ENCODE results near the gene FADS1. TPM values are rescaled to one million over a fixed set of nuclear protein-coding genes. Genes with fewer than 3 reads are reported as not detected.
A peak's percentile ranks its signal among the peaks of the same experiment; 100 is the strongest.

The FADS1 gene
- total RNA-seq = 36.3 TPM
- long read RNA-seq, full-length matches to known transcripts = 217 of 269 reads
- long read RNA-seq, partial matches to known transcripts = 21 of 269 reads
- long read RNA-seq, other reads (novel, unspliced or antisense) = 31 of 269 reads

DNA sequence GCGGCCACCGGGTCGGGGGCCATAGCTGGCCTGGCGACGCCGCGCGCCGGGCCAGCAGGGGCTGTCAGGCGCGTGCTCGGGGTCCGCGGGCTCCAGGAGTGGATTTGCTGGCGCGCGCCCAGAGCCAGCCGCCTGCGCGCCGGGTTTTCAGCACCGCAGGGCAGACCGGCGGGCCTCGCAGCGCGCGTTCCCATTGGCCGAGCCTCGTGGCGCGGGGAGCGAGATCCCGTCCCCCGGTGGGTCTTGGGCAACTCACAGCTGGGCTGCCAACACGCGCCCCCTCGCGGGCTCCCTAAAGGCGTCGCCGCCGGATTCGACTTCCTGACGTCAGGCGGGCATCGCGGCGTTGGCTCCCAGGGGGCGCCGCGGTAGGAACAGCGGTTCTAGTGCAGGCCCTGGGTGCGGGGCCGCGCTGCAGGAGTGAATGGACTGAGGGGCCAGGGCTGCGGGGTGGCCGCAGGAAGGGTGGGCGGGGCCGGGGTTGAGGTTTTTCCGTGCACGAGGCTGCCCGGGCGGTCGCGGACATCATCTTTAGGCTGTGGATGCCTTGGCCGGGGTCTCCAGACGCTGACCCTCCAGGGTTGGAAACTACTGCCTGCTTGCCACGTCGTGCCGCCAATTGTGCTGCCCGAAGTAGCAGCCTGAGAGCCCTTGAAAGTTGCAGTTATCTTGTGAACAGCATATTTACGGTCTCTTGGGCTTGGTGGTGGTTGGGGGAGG, at the start of gene FADS1:
TSS of gene FADS1 (minus strand) at position 268 of the 720 bp plus-strand sequence. CDS start at position 194, 74 bp downstream.
- peak; percentile 96 for DNase-seq (ENCODE audit: low spot score)

DNA sequence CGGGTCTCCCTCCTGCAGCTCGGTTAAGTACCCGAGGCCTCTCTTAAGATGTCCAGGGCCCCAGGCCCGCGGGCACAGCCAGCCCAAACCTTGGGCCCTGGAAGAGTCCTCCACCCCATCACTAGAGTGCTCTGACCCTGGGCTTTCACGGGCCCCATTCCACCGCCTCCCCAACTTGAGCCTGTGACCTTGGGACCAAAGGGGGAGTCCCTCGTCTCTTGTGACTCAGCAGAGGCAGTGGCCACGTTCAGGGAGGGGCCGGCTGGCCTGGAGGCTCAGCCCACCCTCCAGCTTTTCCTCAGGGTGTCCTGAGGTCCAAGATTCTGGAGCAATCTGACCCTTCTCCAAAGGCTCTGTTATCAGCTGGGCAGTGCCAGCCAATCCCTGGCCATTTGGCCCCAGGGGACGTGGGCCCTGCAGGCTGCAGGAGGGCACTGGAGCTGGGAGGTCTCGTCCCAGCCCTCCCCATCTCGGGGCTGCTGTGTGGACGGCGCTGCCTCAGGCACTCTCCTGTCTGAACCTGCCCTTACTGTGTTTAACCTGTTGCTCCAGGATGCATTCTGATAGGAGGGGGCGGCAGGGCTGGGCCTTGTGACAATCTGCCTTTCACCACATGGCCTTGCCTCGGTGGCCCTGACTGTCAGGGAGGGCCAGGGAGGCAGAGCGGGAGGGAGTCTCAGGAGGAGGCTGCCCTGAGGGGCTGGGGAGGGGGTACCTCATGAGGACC, 49.6 kb upstream of the FADS1 start:
- no peak for DNase-seq (ENCODE audit: low spot score)

DNA sequence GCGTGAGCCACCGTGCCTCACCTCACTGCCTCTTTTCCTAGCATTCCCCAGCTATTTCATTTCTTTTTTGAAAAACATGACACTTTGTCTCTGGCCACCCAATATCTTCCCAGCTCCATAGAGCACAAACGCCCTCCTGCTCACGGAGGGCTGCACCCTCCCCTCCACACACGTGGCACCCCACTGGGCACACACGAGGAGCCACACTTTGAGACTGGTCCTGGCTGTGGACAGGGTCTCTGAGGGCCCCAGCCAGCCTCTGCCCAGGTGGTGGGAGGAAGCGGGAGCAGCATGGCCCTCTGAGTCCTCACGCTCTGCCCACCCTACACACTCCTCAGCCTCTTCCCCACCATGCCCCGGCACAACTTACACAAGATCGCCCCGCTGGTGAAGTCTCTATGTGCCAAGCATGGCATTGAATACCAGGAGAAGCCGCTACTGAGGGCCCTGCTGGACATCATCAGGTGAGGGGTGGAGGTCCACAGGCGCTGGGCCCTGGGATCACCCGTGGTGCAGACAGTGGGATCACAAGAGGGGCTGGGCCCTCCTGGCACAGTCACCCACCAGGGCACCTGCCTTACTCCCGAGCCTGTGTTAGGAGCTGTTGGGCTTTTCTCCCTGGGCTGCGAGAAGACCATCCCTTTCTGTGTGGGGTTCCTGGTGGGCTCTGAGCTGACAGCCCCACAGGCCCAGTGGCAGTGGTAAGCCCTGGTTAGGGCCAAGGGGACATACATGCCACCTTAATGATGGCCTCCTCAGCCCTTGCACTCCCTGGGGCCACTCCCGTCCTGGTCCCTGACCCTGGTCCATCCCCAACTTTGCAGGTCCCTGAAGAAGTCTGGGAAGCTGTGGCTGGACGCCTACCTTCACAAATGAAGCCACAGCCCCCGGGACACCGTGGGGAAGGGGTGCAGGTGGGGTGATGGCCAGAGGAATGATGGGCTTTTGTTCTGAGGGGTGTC, 48.3 kb upstream of the FADS1 start:
- DNase-seq (ENCODE audit: low spot score) = no peak

DNA sequence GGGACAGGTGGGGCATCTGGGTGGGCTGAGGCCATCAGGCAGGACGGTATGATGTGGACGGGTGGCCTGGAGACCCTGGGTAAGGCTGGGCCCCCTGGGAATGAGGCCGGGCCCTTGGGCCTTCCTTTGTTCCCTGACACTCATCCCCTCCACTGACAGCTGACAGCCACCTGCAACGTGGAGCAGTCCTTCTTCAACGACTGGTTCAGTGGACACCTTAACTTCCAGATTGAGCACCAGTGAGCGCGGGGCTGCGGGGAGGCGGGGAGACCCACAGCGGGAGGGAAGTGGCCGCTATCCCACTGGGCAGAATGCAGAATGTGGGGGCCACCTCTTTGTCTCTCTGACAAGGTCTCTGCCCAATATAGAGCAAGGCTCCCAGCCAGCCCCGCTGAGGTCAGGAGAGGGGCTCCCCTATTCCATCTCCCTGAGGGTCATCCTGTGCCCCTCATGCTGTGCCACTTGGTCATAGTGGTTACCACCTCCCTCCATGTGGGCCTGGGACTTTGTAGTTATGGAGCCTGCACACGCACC, 46.8 kb upstream of the FADS1 start:
- DNase-seq (ENCODE audit: low spot score) = no peak

DNA sequence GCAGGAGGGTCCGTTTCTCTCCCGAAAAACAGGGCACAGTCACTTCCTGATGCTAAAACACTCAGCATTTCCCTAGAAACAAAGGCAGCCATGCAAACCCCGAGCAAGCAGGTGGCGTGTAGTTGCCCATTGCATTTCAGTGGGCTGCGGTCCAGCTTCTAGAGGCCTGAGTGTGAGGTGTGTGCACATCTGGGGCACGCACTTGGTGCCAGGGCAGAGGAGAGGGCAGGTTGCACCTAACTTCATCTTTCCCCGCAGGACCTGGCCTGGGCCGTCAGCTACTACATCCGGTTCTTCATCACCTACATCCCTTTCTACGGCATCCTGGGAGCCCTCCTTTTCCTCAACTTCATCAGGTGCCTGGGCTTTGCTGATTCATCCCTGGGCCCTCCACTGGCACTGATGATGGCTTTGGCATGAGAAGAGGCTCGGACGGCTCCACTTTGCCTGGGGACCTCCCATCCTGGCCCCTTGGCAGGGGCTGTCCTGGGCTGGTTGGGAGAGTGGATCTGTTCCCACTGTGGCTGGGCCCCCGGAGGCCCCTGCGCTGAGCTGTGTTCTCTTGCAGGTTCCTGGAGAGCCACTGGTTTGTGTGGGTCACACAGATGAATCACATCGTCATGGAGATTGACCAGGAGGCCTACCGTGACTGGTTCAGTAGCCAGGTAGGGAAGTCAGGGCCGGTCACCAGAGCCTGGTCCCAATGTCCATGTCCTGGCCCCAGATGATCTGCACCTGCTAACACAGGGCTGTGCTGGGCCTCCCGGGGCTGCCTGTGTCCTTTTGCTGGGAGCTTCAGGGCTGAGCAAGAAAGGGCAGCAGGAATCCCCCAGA, 46.1 kb upstream of the FADS1 start:
- DNase-seq (ENCODE audit: low spot score) = no peak

DNA sequence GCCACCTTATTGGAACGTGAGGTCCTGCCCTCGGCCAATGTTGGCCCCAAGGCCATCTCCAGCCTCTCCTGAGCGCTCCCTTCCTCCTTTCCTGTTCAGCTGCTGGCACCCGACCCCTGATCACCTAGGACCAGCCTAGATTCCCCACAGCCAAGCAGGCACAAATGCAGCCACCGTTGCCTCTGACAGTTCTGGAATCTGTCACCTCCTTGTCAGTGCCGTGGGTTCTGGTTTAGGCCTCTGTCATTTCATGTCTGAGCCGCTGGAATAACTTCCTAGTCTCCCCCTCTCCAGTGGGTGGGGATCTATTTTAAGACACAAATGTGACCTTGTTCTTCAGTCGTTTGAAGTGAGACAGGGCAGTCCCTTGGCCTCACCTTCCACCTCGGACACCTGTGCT, 44.8 kb upstream of the FADS1 start:
- DNase-seq (ENCODE audit: low spot score) = no peak

DNA sequence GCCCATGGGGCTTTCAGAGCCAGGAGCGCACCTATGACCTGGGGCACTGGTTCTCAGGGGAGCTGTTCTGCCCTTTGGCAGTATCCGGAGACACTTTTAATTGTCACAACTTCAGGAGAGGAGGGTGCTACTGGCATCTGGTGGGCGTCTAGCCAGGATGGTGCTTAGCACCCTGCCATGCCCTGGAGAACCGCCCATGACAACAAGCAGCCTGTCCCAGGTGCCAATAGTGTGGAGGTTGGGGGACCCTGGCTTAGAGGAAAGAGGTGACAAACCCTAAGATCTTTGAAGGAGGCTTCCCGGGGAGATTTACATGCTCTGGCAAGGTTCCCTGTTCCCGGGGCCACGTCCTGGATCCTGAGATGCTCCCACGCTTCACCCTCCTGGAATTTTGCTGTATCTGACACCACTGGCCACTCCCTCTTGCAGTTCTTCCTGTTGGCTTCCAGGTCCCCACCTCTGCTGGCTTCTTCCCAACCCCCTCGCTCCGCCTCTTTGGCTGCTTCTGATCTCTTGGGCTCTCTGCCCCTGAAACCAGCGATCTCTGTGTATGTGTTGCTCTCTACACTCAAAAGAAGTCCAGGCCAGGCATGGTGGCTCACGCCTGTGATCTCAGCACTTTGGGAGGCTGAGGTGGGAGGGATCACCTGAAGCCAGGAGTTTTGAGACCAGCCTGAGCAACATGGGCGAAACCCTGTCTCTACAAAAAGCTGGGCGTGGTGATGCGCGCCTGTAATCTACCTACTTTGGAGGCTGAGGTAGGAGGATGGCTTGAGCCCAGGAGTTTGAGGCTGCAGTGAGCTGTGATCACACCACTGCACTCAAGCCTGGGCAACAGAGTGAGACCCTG, 43.5 kb upstream of the FADS1 start:
- no peak for DNase-seq (ENCODE audit: low spot score)

DNA sequence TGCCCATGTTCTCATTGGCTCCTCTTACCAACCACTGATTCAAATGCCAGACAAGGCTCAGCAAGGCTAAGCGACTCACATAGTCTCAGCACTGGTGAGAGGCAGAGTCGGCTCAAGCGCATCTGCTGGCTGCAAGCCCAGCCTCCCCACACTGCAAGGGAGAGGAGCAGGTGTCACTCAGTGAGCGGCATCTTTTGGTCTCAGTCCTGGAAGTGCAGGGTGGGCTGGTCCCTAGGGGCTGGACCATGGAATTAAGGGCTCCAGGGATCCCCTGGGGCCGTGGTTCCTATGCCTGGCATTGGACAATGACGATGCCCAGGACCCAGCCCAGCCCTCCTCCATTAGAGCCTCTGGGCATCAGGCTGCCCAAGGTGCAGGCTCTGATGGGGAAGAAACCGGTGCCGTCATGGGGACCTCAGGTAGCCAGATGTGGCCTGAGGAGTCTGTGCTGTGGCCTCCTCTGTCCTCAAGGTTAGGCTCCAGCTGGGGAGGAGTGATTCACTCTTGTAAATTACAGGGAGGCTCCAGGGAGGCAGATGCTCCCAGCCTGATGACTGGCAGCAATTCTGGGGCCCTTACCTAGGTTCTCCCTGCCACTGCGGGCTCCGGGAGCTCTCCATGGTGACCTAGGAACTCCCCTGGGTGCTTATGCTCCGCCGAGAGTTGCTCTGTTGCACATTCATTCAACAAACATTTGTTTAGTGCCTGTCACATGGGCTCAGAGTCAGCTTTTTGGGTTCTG, 39.3 kb upstream of the FADS1 start:
- no peak for DNase-seq (ENCODE audit: low spot score)

DNA sequence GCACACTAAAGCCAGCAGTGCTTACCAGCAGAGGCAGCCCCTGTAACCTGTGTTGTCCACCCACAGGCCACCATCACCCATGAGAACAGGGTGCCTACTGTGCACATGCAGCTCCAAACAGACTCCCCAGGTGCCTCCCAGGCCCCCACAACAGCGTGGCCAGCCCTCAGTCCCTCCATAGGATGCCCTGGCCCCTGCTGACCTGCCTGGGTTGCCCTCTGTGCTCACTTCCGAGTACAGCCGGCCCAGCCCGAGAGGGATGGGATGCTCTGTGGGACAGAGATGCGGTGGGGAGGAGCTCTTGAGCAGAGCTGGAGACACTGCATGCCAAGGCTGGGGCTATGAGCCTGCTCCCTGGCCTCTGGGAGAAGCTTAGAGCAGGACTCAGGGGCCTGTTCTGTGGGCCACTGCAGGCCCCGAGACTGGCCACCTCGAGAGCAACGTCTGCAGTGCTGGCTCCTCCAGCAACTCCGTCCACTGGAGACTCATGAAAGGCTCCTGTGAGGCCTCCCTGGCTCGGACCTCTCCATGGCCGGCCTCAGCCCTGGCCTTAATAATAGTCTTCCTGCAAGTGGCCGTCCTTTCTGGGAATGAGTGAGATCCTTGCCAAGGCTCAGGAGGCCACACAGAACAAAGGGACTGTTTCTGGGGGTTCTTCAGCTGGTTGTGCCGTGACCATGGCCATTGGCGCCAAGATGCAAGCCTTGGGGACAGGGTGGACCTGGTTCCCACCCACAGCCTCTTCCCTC, 38.3 kb upstream of the FADS1 start:
- DNase-seq (ENCODE audit: low spot score) = no peak

DNA sequence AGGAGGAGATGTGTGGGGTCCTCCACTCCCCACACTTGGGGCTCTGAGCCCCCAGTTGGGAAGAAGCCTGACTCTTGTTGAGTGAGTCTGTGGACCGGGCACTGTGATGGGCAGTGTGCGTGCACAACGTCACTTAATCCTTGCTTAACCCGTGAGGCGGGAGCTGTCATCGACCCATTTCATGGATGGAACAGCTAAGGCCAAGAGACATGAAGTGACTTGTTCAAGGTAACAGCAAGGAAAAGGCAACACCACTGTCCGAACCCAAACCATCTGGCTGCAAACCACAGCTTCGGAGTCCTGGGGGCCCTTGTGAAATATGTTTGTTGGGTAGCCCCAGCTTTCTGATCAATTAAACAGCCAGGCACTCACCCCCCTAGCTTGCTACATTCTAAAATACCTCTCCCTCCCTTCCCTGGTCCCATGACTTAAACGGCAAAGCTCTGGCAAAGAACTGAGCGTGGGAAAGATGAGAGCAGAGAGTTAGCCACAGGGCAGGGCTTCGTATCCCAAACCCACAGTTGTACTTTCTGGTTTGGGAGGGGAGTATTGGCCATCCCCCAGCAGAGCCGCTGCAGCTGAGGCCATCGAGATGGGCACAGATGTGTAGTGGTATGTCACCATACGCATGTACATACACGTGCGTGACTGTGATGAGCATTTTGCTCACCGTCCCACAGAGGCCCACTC, 37.5 kb upstream of the FADS1 start:
- DNase-seq (ENCODE audit: low spot score) = no peak

DNA sequence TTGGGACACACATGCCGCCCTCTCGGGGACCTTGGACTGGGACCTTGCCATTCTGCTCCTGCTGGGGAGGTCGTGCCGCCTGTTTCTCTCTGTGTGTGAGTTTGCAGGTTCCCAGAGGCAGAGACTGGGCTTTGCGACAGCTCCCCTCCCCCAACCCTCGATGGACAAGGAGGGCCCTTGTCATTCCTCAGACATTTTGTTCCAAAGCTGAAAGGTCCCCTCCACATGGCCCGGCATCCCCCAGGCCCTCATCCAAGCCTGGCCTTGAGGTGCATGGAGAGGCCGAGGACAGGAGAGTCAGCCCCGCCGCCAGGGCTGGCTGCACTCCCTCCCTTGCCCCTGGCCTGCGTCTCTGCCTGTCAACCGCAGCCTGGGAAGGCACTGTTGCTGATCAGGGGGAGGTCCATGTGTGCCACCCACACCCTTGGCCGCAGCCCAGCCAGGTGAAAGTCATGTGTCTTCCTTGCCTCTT, 36.9 kb upstream of the FADS1 start:
- no peak for DNase-seq (ENCODE audit: low spot score)

DNA sequence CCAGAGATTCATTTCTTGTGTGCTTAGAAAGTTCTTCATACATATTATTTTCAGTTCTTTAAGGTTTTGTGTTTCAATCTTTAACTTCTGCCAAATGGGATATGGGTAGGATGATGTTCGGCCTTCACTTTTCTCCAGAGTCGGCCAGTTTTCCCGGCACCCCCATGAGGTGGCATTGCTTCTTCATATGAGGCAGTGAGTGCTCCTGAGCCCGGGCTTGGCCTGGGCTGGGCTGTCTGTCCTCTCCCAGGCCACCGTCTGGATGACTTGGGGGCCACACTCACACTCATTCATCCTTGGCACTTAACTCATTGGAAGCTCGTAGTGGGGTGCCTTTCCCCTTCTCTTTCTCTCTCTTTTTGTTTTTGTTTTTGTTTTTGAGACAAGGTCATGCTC, 35.1 kb upstream of the FADS1 start:
- no peak for DNase-seq (ENCODE audit: low spot score)

DNA sequence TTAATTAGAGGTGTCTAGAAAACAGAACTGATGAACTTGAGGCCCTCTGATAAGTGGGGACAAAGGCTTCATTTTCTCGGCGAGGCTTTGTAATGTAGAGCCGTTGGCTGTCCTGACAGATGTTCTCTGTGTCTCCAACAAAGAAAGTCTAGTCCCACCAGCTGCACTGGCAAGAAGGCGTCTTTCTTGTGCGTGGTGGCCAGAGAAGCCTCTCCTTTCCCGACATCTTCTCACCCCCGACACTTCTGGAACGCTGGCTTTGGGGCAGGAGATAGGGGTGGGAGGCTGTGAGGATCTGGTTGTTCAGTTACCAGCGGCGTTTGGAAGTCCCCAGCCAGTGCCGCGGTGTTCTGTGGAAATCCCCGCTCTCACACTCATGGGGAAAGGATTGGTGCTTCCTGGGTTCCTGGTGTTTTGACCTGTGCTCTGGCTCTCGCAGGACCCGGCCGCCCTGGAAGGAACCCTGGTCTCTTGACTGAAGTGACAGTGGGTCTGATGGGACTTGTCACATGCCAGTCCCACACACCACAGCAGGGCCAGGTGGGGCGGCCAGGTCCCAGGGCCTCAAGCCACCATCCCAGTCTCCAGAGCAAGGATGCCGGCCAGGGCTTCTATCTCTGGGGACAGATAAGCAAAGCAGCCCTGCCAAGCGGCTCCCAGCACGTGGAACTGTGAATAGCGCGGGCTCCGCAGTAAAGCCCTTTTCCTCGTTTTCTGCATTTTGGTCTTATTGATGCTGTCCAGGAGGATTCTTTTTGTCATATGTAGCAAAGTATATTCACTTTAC, 34.5 kb upstream of the FADS1 start:
- DNase-seq (ENCODE audit: low spot score) = no peak

DNA sequence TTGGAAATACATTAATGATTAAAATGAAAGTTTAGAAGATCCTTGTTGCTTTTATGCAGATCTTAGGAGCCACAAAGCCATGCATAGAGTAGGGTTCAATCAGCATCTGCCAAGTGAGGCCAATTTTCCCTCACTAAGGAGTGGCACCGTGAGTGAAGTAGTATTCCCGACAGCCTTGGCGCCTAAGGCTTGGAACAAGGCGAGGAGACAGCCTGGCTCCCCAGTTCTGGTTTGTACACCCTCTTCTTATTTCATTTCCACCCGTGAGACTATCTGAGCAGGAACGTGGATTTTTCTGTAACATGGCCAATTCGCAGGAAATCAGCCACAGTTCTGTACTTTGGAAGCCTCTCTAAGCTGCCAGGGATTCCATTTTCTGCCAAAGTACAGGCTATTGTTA, 33.9 kb upstream of the FADS1 start:
- no peak for DNase-seq (ENCODE audit: low spot score)

DNA sequence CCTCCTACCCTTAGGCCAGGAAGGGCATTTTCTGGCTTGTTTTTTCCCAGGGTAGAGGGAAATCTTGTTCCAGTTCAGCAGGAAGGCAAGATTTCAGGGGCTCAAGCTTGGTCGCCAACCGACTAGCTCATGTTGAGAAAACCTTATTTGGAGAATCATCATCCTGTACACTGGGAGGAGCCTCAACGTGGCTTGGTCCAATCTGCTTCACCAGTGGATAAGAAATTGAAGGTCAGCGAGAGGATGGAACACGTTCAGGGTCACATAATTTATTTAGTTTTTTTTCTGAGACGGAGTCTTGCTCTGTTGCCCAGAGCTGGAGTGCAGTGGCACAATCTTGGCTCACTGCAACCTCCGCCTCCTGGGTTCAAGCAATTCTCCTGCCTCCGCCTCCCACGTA, 31.8 kb upstream of the FADS1 start:
- DNase-seq (ENCODE audit: low spot score) = no peak

DNA sequence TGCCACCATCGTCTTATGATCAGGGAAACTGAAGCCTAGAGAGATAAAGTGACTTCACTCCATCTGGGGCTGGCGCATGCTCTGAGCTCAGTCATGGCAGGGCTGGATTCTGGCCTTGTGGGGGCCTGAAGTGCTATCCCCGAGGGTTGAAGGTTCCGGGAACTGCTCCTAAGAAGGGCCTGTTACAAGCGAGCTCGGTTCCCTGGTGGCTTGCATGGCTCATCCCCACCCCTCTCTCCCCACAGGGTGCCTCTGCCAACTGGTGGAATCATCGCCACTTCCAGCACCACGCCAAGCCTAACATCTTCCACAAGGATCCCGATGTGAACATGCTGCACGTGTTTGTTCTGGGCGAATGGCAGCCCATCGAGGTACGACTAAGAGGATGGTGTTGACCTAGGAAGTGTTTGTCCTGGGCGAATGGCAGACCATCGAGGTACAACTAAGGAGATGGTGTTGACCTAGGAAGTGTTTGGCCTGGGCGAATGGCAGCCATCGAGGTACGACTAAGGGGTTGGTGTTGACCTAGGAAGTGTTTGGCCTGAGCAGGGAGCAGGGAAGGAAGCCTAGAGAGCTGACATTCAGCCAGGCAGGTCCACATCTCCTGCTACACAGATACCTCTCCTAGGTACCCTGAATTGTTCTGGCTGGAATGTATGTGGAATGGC, 31.2 kb upstream of the FADS1 start:
- no peak for DNase-seq (ENCODE audit: low spot score)

Measured in mesenteric fat pad (tissue), 1 donor.